Tibial nerve (tissue), 4 donors: ENCODE data around the gene NETO2.

Experiments
- EP300 ChIP-seq, 2 donors: sonication (generic); formaldehyde crosslinking; IDR thresholded peaks; one replicate each; pipeline ENCODE4 v1.6.1; 2017; ENCODE audit warnings: antibody characterized with exemption in 2 of 2, mild to moderate bottlenecking in 1 of 2
- TF ChIP-seq, protein P1 (sequence below), 5 experiments: fragments of 200-600 bp in 3 of 5; fragments of 450-650 bp in 2 of 5; sonication (generic) in 3 of 5; IDR thresholded peaks; one replicate each; pipeline ENCODE4 v1.5.1; 2016 to 2019; ENCODE audit warnings: antibody characterized with exemption in 5 of 5, mild to moderate bottlenecking in 3 of 5, moderate library complexity in 2 of 5

DNA sequence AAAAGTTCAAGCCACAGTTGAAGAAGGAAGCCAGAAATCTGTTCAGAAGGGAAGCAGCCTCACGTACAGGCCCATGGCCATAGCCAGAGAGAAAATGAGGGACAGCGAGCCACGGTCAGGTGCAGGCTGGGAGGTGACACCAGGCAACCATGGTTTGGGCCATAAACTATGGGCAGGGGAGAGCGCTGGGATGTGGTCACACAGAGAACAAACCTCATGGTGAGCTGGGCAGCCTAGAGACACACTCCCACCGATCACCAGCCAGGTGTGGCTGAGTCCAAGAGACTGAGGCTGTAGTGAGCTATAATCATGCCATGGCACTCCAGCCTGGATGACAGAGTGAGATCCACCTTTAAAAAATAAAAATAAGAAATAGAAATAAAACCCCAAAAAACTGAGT, 76.5 kb downstream of the NETO2 start:
- TF ChIP-seq, protein P1, sequence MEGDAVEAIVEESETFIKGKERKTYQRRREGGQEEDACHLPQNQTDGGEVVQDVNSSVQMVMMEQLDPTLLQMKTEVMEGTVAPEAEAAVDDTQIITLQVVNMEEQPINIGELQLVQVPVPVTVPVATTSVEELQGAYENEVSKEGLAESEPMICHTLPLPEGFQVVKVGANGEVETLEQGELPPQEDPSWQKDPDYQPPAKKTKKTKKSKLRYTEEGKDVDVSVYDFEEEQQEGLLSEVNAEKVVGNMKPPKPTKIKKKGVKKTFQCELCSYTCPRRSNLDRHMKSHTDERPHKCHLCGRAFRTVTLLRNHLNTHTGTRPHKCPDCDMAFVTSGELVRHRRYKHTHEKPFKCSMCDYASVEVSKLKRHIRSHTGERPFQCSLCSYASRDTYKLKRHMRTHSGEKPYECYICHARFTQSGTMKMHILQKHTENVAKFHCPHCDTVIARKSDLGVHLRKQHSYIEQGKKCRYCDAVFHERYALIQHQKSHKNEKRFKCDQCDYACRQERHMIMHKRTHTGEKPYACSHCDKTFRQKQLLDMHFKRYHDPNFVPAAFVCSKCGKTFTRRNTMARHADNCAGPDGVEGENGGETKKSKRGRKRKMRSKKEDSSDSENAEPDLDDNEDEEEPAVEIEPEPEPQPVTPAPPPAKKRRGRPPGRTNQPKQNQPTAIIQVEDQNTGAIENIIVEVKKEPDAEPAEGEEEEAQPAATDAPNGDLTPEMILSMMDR (IDR thresholded peaks at IDR 0.05) = no peak
- TF ChIP-seq EP300 (IDR thresholded peaks at IDR 0.05) = no peak
